SHP77 treated with DMSO at 0.1 percent for 48 hours (cell line): Measurements from ENCODE around the gene PFKP.
"Not testable (repeated sequence)": the region's sequence is repeated elsewhere in the genome, so short reads cannot be mapped to it uniquely, and the experiment has no call there.

Source experiments
- DNase-seq: peaks from one replicate; lab custom pipeline; 2025; lab: John Stamatoyannopoulos, UW

The PFKP gene

DNA sequence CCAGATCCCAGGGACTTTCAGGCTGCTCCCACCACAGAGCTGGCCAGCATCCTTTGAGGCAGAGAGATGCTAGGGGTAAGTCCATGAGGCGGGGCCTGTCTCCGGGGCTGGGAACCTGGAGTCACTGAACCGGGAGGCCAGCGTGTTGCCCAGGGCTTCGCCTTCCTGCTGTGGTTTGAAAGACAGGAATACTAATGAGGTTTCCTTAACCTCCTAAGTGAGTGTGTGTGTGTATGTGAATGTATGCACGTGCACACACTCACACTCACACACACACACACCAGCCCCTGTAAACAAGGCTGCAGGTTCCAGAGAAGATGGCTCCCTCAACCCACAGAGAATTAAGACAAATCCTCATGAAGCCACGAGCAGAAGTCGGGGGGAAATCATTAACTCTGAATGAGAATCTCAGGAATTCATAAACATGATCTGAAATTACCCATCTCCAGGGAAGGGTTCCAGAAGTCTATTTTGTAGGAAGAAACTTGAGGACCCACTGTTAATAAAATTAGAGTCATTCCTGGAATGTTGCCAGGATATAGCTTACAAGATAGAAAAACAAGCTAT, 20.3 kb upstream of the PFKP start:
- DNase-seq: no peak

DNA sequence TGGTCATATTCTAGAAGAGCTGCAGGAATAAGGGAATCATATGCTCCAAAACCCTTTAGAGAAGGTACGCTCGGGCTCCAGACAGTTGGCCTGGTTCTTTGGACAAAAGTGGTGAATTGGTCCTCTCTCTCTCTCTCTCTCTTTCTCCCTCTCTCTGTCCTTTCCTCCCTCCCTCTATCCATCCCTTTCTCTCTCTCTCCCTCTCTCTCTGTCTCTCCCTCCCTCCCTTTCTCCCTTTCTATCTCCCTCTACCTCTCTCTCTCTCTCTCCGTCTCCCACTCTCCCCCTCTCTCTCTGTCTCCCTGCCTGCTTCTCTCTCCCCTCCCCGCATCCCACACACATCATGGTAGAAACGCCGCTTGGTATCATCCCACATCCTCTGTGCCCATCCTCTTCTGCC, 19.8 kb upstream of the PFKP start:
- no peak for DNase-seq

DNA sequence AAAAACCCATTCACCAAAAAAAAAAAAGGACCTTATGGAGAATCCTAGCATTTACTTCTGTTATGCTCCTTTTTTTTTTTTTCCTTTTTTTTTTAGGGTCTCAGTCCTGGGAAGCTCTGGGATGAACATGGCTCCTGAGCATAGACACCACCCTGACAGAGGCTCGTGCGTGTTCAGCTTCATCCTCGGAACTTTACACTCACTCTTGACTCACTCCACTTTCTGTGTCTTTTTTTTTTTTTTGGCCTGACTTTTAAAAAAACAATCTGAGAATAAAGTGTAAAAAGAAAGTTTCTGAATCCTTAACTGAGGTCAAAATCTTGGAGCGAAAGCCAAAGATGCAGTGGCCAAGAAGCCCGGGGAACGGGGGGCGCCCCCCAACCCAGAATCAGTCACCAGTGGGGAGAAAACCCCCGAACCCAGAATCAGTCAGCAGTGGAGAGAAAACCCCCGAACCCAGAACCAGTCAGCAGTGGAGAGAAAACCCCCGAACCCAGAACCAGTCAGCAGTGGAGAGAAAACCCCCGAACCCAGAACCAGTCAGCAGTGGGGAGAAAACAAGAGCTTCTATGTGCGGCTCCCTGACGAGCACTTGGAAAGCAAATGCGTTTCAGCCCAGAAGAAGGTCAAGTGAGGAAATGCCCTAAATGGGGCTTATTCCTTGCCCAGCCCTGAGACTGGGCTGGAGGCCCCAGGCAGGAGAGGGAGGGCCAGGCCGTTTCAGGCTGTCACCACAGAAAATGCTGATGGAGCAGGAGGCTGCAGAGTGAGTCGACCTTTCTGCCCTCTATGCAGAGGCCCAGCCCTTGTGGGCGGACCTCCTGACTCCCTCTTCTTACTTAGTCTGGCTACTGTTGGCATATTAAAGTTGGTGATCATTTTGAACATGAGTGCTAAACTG, 19.0 kb upstream of the PFKP start:
- DNase-seq: no peak

DNA sequence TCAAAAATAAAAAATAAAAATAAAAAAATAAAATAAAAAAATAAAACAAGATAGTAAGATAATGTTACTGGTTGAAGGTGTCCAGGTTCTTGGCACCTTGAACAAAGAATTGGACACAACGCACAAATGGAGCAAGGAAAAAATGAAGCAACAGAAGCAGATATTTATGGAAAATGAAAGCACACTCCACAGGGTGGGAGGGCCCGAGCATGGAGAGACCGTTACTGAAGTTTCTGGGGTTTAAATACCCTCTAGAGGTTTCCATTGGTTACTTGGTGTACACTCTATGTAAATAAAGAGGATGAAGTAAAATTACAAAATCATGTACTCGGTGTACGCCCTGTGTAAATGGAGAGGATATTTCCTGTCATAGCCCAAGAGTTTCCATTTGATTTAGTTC, 15.7 kb upstream of the PFKP start:
- no peak for DNase-seq

DNA sequence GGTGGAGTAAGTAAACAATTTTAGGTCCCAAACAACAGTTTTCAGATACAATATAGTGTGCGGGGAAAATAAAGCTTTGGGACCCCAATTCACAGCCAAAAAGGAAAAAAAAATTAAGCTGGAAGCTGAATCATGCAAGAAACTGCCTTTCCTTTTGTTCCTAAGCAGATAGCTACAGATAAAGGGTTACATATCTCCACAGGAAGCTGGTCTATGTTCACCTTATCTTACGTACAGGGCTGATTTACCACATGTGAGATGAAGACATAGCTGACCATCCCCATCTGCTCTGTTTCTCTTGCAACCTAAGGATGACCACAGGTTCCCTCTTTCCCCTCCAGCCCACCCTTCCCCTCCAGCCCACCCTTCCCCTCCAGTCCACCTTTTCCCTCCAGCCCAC, 14.2 kb upstream of the PFKP start:
- no peak for DNase-seq

DNA sequence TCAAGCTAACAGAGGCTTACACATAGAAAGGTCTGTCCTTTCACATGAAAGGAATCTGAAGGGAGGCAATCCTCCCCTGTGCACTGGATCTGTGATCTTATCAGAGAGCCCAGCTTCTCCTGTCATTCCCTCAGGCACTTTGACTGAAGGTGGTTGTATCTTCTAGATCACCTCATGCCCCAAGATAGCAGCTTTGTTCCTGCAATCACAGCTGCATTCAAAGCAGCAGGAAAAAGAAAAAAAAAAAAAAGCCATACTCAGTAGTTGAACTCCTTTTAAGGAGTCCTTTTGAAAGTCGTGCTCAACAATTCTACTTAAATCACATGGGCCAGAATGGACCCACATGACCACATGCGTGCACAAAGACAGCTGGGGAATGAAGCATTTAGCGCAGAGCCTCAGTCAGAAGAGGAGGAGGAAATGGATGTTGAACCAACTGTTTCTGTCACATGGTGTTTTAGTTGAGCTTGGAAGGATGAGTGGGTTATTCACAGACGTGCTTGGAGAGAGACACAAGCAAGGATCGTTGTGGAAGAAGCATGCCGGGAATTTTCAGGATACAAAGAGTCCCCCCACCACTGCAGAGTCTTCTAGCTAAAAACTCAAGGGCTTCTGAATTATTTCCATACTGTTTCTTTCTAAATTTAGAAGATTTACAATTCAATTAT, 13.0 kb upstream of the PFKP start:
- DNase-seq: no peak

DNA sequence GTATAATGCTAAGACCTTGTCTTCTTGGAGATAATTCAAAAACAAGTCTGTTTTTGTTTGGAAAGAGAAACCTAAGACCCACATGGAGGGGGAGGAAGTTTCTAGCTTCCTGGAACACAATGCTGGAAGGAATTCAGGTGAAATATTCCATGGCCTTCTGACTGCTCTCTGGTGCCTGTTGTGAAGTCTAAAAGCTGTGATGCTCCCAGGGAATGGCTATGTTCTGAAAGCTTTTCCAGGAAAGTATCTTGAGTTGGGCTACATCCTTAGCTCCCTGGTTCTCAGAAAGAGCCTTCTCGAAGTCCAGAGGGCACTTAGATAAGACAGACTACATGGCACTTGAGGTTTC, 12.5 kb upstream of the PFKP start:
- no peak for DNase-seq

DNA sequence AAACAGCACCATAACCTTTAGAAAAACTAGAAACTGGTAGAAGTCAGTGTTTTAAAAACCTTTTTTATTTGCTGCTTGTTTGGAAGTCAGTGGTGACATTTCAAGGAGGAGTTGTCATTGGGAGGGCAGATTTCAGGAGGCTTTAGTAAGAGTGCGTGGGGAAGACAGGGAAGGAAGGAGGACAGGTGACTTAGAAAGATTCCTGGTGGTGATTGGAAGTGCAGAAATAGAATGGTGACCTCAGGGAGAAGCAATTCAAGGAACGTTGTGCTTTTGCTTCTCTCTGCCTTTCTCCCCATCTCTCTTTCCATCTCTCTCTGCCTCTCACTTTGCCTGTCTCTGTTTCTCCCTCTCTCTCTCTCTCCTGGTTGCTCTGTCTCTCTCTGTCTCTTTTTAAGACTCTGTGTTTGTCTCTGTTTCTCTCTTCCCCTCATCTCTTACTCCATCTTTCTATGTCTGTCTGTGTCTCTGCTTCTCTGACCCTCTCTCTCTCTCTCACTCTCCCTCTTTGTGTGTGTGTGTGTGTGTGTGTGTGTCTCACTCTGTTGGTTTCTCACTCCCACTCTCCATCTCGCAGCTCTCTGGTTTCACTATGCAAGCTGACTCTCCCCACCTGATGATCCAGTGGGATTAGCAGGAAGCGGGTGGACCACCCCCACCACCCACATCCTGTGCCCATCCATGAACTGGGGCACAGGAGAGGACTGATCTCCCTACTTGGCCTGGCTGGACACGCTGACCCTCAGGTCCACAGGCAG, 10.9 kb upstream of the PFKP start:
- DNase-seq: no peak

DNA sequence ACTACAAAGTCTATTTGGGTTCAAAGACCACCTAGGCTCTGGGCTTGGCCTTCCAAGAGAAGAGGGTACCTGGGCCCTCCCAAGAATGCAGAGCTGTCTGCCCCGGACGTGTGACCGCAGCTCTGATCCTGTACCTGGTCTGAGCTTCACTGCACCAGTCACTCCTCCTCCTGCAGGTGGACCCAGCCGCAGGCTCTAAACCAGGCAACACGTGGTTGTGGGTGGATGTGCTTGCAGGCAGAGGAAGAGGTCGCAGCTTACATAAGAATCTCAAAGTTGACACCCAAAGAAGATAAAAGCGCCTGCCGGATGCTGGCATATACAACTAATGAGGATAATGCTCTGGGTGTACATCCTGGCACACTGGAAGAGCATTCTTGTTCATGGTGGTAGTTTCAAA, 9.4 kb upstream of the PFKP start:
- no peak for DNase-seq

DNA sequence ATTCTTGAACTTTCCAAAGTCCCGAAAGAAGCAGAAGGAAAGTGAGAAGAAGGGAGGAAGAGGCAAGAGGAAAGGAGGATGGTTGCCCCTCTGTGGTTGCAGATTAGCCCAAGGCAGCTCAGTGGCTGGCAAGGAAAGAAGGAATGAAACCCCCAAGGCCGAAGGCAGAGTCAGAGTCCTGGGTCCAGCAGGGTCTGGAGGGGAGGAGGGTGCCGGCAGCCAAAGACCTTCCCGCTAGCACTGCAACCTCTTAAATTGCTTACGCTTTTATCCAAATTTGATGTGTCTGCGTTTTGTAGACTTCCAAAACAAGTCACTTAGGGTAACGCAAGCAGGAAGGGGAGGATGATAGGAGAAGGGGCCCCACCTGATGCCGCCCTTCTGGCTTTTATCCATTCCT, 7.4 kb upstream of the PFKP start:
- no peak for DNase-seq

DNA sequence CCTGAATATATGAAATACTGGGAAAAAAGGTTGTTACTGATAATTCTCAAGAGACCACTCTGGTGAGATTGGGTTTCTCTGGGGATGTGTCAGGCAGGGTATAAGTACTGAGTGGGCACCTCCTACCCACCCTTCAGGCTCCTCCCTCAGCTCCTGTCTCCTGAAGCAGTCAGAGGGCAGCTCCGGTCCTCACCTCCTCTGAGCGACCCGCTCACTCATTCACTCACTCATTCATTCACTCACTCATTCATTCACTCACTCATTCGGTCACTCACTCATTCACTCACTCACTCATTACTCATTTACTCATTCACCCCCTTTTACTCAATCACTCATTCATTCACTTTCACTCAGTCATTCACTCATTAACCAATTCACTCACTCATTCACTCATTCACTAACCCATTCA, 6.9 kb upstream of the PFKP start:
- no peak for DNase-seq

DNA sequence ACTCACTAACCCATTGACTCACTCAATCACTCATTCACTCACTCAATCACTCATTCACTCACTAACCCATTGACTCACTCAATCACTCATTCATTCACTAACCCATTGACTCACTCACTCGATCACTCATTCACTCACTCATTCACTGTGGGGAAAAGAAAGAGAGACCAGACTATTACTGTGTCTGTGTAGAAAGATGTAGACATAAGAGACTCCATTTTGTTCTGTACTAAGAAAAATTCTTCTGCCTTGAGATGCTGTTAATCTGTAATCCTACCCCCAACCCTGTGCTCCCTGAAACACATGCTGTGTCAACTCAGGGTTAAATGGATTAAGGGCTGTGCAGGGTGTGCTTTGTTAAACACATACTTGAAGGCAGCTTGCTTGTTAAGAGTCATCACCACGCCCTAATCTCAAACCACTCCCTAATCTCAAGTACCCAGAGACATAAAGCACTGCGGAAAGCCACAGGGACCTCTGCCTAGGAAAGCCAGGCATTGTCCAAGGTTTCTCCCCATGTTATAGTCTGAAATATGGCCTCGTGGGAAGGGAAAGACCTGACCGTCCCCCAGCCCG, 5.9 kb upstream of the PFKP start:
- DNase-seq: not testable (repeated sequence)

DNA sequence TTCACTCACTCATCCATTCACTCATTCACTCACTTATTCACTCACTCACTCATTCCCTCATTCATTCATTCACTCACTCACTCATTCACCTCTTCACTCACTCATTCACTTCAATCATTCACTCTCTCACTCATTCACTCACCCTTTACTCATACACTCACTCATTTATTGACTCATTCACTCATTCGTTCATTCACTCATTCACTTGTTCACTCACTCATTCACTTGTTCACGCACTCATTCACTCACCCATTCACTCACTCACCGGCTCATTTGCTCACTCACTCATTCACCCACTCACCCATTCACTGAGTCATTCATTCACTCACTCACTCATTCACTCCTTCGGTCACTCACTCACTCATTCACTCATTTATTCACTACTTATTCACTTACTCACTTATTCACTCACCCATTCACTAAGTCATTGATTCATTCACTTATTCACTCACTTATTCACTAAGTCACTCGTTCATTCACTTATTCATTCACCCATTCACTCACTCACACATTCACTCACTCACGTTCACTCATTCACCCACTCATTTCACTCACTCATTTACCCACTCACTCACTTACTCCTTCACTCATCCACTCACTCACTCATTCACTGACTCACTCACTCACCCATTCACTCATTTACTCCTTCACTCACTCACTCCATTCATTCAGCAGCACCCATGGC, 4.7 kb upstream of the PFKP start:
- no peak for DNase-seq

DNA sequence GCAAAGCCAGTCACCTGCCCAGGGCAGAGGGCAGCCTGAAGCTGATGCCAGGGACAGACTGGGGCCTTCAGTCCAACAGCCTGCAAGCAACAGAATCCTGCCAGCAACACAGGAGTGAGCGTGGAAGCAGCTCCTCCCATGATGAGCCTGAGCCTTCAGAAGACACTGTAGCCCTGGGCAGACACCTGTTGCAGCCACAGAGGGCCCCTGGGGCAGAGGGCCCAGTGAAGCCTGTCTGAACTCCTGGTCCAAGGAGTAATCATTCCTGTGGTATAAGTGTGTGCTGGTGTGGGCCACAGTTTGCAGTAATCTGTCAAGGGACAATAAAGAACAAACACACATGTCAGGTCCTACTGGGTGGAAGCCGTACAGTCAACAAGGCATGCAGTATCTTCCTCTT, 2.9 kb upstream of the PFKP start:
- no peak for DNase-seq

DNA sequence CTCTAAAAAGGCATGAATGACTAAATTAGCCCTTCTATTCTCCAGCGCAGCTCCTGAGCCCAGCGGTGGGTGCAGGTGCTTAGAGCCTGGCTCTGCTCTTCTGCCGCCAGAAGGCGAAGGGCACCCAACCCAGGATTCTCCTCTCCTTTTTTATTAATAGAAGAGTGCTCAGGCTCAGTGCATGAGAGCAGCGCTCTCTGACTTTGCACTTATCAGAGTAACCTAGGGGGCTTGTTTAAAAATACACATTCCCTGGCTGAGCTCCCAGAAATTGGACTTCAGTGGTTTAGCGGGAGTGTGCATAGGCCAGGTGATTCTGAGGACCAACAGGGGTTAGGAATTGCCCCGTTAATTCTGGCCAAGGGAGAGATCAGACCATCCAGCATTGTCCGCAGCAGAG, 1.7 kb upstream of the PFKP start:
- no peak for DNase-seq

DNA sequence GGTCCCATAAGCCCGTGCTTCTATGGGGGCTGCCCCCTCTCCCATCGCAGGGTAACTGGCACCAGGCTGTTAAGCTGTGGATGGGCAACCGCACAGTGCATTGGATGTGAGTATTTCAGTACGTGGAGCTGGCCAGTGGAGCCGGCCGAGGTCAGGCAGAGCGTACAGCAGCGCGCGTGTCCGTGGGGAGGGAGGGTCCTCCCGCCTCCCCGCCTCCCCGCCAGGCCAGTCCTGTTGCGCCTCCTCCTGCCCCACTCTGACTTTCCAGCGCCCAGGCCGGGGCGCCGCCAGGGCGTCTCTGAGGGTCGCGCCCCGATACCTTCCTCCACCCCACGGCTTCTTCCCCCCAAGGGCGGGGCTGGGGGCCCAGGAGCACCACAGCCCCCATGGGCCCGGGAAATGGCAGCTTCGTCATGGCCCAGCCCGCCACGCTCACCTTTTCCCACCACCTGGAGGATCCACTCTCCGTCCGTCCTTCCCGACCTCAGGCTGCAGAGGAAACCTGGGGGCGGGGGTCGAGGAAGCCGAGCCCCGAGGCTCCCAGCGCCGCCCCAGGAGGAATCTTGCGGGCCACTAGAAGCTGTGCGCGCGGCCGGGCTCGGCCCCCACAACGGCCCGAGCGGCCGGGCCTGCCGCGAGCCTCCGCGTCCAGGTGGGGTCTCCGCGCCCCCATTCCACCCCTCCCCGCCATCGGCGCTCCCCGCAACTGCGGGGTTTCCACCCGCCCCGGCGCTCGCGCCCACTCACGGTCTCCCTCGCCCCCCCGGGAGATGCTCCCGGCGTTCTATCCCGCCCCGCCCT, 831 bp upstream of the PFKP start:
- no peak for DNase-seq

DNA sequence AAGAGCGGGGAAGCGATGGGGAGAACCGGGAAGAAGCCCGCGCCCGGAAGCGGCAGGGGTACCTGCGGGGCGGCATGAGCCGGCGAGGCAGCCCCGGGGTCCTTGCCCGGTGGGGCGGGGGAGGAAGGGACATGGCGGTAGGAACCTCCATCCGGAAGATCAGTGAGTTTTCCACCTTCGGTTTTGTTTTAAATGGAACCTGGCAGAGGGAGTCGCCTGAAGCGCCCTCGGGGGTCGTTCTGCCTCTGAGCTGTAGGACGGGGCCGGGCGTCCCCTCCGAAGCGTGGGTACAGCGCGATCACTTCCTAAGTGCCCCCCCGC, 471 bp downstream of the PFKP start:
- DNase-seq: no peak

DNA sequence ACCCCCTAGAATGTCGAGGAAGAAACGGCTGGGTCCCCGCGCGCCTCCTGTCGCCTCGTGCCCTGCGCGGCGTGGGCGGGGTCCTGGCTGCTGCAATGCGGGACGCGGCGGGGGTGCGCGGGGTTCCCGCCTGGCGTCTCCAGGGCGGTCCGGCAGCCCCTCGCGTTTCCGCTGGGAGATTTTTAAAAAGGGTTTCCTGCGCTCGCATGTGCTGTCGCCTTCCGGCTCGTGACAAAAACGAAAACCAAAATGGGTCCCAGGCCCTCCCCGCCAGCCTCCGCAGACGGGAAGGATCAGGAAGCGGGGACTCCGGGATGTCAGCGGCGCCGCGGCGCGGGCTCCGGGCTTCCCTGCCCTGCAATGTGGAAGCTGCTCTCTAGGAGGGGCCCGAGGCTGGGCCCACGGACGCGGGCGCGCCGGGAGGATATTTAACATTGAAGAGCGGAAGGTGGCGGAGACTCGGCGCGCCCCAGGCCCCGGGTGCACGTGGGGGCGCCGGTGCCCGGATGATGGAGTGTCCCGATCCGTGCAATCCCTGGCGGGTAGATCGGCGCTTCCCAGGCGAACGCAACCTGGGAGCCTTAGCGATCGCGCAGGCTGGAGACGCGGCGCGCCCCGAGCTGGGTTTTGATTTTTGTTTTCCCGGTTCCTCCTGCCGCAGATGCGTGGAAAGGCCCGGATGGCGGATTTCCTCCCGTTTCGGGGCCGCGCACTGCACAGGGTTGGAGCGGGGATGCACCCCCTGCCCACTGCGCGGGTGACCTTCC, 1.0 kb downstream of the PFKP start:
- no peak for DNase-seq

DNA sequence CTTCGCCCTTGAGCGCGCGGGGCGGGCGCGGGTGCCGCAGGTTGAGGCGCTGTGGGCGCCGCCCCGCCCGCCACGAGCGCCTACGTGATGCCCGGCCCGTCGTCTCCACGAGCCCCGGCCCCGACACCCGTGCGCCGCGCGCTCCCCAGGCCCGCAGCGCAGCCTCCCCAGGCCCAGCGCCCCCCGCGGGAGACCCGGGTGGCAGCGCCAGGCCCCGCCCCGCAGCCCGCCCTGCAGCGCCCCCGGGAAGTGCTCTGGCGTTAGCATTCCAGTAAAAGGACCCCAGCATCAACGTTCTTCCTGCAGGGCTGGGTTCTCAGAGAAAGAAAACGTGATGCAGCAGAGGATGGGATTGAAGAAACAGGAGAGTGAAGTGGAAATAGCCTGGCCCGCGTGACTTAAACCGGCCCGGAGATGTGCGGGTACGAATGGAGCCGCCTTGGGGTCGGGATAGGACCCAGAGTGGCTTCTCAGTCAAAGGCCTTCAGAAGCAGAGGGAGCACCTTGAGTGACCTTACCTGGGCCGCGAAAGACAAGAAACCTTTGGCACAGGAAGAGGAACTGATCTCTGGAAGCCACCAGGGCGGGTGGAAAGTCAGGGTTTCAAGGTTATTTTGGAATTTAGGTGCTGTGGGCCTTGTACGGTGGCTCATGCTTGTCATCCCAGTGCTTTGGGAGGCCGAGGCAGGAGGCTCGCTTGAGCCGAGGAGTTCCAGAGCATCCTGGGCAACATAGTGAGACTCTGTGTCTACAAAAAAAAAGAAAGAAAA, 1.8 kb downstream of the PFKP start:
- DNase-seq: no peak

DNA sequence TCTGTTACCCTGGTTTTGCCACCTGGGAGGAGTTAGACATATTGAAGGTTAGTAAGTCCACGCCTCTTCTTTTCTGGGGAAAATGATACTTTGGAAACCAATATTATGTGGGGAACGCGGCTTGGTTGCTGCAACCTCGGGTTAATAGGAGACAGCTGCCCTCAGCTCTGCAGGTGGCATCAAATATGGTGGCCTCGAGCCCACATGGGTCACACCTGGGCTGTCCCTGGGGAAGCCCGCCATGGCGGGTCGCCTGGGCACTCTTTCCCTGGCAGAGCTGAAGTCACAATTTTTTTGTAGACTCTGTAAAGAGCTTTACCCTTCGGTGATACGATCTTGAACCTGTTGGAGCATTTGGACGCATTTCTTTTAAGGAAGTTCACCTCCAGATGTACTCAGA, 2.5 kb downstream of the PFKP start:
- DNase-seq: no peak
